Measurements from ENCODE around the gene LONP2.
"Not testable (repeated sequence)": the region's sequence is repeated elsewhere in the genome, so short reads cannot be mapped to it uniquely, and the experiment has no call there.

The LONP2 gene

GRCh38 chr16:48402547-48402946 is 158.4 kb downstream of the LONP2 start:
- DNase-seq (ENCODE audit: low spot score): not testable (repeated sequence)

GRCh38 chr16:48405153-48405552 is 161.1 kb downstream of the LONP2 start:
- no peak for DNase-seq (ENCODE audit: low spot score)

GRCh38 chr16:48405907-48406306 is 161.8 kb downstream of the LONP2 start:
- DNase-seq (ENCODE audit: low spot score): no peak

Measured in CD4-positive, alpha-beta T cell treated with Interleukin-6 at 100 ng/mL for 8 hours (primary cell).